ENCODE data around the gene TBC1D25.

The TBC1D25 gene

DNA sequence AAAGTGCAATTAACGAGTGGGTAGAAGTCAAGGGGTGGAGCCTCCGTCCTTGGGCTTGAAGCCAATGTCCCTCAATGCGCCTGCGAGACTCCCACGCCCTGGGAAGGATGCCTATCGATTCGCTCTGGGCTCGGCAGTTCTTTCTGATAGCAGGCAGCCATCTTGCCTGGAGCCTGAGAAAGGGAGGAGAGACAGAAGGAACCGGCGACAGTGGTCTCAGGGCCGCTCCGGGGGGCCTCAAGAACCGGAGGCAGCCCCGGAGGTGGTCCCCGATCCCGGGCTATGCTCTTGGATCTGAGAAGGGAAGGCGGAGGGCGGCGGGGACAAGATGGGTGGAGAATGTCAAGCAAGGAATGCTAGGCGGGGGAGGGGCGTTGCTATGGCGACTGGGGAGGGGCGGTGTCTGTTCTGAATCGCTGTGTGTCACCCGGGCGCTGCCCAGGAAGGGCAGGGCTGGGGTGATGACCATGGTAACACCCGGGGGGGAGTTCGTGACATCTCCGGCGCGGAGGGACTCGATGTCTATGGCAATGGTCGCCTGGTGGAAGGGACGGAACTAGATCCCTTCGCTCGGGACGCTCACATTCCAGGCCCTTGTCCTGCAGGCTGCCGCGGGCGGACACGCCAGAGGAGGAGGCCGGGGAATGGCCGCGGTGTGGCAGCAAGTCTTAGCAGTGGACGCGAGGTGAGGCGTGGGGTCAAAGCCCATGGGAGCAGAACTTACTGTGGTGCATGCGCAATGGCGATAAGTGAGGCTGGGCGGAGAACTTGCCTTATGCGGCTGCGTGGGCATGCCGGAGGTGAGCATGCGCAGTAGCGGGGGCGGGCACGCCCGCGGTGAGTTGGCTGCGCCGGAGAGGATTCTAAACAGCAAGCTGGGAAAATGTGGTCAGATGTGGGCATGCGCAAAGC, 58.1 kb downstream of the TBC1D25 start, which contains the start of gene WDR13:
WDR13 (plus strand) TSS at position 140 of the 912 bp plus-strand sequence; CDS start at position 645, 505 bp downstream.
- TF ChIP-seq, protein P1, sequence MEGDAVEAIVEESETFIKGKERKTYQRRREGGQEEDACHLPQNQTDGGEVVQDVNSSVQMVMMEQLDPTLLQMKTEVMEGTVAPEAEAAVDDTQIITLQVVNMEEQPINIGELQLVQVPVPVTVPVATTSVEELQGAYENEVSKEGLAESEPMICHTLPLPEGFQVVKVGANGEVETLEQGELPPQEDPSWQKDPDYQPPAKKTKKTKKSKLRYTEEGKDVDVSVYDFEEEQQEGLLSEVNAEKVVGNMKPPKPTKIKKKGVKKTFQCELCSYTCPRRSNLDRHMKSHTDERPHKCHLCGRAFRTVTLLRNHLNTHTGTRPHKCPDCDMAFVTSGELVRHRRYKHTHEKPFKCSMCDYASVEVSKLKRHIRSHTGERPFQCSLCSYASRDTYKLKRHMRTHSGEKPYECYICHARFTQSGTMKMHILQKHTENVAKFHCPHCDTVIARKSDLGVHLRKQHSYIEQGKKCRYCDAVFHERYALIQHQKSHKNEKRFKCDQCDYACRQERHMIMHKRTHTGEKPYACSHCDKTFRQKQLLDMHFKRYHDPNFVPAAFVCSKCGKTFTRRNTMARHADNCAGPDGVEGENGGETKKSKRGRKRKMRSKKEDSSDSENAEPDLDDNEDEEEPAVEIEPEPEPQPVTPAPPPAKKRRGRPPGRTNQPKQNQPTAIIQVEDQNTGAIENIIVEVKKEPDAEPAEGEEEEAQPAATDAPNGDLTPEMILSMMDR (IDR thresholded peaks at IDR 0.05; ENCODE audit: insufficient read depth, low read depth, low read length, missing control alignments): no peak
- peak within 1 kb of the TSS; percentile 71 for H3K4me3 ChIP-seq (ENCODE audit: low read length)

DNA sequence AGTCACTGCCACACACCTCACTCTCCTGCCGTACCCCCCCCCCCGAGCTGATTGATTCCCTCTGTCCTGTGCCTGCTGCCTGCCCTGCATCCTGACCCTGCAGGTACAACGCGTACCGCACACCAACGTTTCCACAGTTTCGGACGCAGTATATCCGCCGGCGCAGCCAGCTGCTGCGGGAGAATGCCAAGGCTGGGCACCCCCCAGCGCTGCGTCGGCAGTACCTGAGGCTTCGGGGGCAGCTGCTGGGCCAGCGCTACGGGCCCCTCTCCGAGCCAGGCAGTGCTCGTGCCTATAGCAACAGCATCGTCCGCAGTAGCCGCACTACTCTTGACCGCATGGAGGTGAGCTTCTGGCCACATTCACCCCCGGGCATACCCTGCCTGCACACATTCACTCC, 59.1 kb downstream of the TBC1D25 start:
- H3K4me3 ChIP-seq (ENCODE audit: low read length): peak overlapping the region; percentile 71
- no peak for DNase-seq (ENCODE audit: low read depth)
- TF ChIP-seq, protein P1 (IDR thresholded peaks at IDR 0.05; ENCODE audit: insufficient read depth, low read depth, low read length, missing control alignments): no peak

More for the DNA sequence above, 58.1 kb downstream of the TBC1D25 start, which contains the start of gene WDR13:
- peak; percentile 92 for DNase-seq (ENCODE audit: low read depth)

DNA sequence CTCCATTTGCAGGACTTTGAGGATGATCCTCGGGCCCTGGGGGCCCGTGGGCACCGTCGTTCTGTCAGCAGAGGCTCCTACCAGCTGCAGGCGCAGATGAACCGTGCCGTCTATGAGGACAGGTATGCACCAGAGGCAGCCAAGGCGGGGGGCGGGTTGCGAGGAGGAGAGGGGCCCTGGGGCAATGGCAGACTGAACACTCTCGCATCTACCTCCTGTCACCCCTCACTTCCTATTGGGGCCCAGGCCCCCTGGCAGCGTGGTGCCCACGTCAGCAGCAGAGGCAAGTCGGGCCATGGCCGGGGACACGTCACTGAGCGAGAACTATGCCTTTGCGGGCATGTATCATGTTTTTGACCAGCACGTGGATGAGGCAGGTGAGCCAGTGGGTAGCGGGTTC, 59.8 kb downstream of the TBC1D25 start:
- TF ChIP-seq, protein P1 (IDR thresholded peaks at IDR 0.05; ENCODE audit: insufficient read depth, low read depth, low read length, missing control alignments): no peak
- H3K4me3 ChIP-seq (ENCODE audit: low read length): no peak overlapping the region
- DNase-seq (ENCODE audit: low read depth): no peak

DNA sequence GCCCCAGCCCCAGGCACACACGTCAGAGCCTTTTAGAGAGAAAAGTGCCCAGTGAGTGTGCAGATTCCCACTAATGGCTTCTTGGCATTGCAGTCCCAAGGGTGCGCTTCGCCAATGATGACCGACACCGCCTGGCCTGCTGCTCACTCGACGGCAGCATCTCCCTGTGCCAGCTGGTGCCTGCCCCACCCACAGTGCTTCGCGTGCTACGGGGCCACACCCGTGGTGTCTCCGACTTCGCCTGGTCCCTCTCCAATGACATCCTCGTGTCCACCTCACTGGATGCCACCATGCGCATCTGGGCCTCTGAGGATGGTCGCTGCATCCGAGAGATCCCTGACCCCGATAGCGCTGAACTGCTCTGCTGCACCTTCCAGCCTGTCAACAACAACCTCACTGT, 60.7 kb downstream of the TBC1D25 start:
- DNase-seq (ENCODE audit: low read depth): no peak
- no peak overlapping the region for H3K4me3 ChIP-seq (ENCODE audit: low read length)
- TF ChIP-seq, protein P1 (IDR thresholded peaks at IDR 0.05; ENCODE audit: insufficient read depth, low read depth, low read length, missing control alignments): no peak

DNA sequence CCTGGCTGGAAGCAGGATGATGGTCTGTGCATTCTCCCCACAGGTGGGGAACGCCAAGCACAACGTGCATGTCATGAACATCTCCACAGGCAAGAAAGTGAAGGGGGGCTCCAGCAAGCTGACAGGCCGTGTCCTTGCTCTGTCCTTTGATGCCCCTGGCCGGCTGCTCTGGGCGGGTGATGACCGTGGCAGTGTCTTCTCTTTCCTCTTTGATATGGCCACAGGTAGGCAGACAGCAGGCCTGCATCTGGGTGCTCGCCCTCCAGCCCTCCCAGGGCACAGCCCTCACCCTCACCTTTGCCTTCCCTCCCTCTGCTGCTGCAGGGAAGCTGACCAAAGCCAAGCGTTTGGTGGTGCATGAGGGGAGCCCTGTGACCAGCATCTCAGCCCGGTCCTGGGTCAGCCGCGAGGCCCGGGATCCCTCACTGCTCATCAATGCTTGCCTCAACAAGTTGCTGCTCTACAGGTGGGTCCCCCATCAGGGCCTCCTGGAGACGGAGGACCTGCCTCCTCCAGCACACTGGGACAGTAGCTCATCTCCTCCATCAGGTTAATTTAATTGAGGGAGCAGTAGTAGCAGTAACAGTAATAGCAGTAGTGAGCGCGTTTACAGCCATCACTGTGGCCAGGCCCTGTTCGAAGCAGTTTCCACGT, 62.4 kb downstream of the TBC1D25 start:
- TF ChIP-seq, protein P1 (IDR thresholded peaks at IDR 0.05; ENCODE audit: insufficient read depth, low read depth, low read length, missing control alignments): no peak
- H3K4me3 ChIP-seq (ENCODE audit: low read length): no peak overlapping the region
- DNase-seq (ENCODE audit: low read depth): no peak

DNA sequence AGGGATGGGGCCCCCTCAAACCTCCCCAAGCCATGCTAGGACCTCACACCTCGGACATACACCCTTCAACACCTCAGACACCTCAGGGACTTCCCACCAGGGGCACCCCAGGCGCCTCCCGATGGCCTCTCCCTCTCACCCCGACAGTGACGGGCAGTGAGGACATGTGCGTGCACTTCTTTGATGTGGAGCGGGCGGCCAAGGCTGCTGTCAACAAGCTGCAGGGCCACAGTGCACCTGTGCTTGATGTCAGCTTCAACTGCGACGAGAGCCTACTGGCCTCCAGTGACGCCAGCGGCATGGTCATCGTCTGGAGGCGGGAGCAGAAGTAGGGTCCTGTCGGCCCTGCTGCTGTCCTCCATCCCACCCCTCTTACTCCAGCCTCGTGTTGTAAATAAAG, 65.2 kb downstream of the TBC1D25 start:
- TF ChIP-seq, protein P1 (IDR thresholded peaks at IDR 0.05; ENCODE audit: insufficient read depth, low read depth, low read length, missing control alignments): no peak
- DNase-seq (ENCODE audit: low read depth): no peak

More for the DNA sequence above, 65.2 kb downstream of the TBC1D25 start:
- no peak overlapping the region for H3K4me3 ChIP-seq (ENCODE audit: low read length)
